HG02610 (cell line): ENCODE data around the gene EPB41L4B.
"Not testable (repeated sequence)": the region's sequence is repeated elsewhere in the genome, so short reads cannot be mapped to it uniquely, and the experiment has no call there.

ENCODE experiments used
- ATAC-seq: cut with Tn5 transposase; IDR thresholded peaks from one replicate; pipeline ENCODE4 v1.9.1; 2021; ENCODE audit warnings: mild to moderate bottlenecking, moderate library complexity; ENCODE audit not compliant: unreplicated experiment

Gene EPB41L4B

DNA sequence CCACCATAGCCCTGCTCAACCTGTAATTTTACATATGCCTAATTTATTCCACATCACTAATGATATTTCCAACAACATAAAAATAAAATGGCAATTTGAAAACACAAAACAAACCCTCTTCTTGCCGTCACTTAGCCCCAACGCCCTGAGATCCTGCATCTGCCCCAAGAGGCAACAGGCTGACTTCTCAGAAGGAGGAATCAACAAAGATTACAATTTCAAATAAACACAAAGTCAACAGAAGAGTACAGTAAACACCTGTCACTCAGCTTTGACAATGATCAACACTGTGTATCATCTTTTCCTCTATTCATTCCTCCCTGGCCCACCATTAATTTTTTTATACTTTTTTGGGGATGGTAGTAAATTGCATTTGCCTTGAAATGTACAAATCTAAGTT, 19.8 kb downstream of the EPB41L4B start:
- ATAC-seq = no peak

DNA sequence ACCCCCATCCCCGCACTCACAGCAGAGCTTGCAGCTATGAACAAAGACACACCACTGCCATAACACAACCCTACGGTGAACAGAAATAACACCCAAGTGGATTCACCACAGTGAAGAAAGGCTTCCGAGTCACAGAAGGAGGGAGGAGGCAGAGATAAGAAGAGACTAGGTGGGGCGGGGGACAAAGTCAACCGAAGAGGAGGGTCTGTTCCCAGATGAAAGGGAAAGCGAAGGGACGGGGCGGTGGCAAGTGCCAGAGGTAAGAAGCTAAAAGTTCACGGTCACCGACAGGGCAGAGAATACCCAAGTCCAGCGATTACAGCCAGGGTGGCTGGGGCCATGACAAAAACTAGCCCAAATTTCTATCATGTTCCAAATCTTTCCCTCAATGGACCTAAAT, 21.0 kb downstream of the EPB41L4B start:
- ATAC-seq = no peak

DNA sequence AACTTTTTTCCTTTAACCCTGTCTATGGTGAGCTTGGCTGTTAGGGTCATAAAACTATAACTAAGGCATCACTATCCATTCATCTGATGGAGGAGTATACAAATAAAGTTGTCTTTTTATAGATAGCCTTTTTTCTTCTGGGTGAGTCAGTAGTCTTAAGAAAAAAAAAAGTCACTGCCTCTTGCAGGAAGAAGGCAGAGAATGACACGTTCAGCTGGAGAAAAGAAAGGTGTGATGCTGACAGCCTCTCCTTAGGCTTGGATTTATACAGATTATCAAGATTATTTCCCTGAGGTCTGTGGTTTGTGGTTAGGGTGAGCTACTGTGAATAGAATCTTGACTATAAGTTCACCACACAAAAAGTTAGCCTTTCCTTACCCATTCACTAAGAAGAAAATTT, 23.0 kb downstream of the EPB41L4B start:
- ATAC-seq = no peak

DNA sequence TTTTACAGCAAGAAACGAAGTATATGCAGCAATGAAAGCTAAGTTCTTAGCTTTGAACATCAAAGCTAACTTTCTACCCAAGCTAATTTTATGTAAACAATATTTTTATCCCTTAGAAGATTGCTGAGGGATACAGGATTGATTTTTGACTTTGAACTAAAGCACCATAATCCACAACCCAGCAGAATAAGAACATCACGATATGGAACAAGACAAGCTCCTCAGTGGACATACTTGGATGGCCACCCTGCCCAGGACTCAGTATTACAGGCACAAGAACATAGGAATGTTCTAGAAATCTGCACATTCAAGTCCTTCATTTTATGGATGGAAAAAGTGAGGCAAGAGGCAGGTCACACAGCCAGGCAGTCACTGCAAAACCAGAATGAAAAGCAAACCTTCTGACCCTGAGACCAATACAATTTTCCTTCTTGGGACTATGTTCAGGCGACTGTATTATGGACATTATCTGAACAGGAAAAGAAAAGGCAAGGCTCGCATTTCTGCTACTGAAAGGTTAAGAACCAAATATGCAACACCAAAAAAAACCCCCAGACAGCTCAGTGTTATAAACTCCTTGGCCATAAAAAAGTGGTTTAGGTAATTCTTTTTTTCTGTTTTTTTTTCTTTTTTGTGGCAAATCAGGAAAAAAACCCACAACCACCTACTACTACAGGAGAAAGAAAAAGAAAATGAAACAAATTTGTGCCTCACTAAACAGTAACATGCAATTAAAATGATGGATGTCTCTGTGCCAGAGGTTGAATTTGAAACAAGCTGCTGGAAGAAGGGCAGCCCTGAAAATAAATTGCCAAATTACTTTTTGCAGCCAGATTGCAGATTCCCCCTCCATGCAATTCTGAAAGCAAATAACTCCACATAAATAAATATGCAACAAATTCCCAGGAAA, 25.4 kb downstream of the EPB41L4B start:
- ATAC-seq = no peak

DNA sequence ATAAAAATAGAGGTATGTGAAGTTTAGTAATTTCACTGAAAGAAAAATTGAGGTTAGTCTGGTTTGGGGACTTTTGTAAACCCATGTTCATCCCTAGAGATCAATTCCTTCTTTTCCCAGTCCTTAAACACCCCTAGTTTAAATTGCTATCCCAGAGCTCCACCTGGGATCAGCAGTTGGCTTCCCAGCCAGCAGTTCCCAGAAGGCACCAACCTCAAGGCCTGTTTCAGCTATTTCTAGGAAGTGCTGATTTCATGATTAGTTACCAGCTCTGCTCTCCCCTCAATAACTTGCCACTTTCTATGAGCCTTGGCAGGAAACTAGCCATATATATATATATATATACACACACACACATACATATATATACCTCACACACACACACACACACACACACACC, 30.5 kb downstream of the EPB41L4B start:
- no peak for ATAC-seq

DNA sequence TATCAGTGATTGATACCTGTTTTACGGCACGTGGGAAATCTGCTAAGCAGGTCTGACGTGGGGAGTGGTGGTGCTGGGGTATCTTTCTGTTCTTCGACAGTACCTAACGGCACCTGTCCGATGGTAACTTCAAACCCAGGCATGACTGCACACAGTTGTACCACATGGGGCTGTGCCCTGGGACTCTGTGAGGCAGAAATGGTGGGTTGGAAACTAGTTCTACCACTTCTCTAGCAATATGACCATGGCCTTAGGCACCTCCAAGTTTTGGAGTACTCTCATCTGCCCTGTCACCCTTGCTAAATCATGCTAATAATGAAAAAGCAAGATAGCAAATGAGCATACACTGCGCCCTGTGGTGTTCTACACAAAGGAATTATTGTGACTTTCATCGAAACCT, 30.9 kb downstream of the EPB41L4B start:
- ATAC-seq = no peak

DNA sequence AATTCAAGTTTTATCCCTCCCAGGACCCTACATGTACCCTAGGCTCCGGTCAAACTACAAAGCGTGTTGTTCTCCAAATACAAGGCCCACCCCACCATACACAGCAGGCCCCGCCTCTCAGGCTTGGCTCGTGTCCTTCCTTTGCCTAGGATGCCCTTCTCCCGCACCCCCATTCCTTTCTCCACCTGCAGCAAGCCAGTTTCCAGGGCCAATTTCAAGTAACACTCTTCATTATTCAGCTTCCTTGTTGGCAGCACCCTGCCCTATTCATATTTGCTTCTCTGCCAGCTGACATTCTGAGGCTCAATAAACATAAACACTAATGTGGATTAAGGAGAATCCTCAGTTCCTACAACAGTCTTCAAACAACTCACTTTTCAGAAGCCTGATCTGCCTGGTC, 31.7 kb downstream of the EPB41L4B start:
- ATAC-seq = no peak

DNA sequence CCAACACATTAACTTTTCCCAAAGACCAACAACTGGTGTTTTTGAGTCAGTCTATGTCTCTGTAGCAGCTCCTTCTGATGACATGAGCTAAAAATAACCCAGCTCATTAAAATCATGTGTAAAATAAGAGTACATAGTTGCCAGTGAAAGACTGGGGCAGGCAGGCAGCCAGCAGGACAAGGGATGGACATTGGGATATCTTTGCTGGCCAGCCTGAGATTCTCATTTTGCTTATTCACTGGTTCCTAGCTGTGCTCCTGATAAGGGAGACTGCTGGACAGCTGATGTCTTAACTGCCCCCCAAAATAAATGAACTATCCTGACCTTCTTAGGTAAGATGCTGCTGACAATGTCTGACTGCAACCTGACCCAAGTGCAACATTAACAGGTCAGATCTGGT, 33.9 kb downstream of the EPB41L4B start:
- ATAC-seq = no peak

DNA sequence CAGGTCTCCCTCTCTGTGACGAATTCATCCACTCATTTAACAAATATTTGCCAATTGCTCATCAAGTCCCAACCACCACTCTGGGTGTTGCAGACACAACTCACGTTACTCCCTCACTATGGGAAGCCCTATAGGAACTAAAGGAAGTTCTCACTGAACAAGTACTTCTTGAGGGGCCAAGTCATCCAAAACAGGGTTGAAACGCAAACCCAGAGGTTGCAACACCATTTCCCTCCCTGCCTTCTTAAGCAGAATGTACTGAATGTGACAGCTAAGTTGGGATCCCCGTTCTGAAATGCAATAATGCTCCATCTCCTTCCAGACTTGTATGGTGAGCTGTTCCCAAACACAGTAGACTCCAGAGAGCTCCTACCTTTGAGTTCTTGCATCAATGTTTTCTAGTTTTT, 34.3 kb downstream of the EPB41L4B start:
- ATAC-seq = no peak

DNA sequence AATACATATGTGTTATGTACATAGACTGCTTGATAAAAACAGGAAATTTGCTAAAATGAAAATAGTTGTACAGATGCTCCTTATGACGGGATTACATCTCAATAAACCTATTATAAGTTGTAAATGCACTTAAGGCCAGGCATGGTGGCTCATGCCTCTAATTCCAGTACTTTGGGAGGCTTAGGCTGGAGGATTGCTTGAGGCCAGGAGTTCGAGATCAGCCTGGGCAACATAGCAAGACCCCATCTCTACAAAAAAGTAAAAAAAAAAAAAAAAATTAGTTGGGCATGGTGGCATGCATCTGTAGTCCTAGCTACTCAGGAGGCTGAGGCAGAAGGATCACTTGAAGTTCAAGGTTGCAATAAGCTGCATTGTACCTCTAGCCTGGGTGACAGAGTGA, 37.2 kb downstream of the EPB41L4B start:
- not testable (repeated sequence) for ATAC-seq

DNA sequence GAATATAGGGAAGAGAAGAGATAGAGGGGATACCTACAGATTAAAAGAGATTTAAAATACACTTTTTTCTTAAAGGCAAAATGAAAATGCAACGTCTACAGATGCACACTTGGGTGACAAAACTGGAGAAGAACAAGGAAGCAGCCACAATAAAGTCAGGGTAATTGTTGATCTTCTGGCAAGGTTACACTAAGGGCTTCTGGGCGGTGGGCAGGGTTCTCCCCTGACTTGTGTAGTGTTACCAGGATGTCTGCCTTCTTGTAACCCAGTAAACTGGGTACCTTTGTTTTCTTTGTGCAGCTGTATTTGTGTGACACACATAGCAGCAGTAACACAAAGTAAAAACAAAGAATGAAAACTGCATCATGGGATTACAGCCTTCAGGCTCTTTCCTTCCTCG, 37.8 kb downstream of the EPB41L4B start:
- no peak for ATAC-seq

DNA sequence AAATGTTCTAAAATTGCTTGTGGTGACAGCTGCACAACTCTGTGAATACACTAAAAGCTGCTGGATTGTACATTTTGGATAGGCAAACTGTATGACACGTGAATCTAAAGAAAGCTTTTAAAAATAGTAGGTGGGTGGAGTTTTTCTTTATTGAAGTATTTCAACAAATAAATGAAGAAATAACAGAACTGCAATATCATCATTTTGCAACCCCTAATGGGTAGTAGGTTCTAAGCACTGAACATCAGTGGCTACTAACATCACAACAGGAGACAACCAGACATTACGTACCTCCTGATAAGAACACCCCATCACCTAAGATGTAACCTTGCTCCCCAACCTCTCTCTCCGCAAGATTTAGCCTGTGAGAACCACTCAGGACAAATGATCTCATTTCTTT, 38.6 kb downstream of the EPB41L4B start:
- ATAC-seq = no peak

DNA sequence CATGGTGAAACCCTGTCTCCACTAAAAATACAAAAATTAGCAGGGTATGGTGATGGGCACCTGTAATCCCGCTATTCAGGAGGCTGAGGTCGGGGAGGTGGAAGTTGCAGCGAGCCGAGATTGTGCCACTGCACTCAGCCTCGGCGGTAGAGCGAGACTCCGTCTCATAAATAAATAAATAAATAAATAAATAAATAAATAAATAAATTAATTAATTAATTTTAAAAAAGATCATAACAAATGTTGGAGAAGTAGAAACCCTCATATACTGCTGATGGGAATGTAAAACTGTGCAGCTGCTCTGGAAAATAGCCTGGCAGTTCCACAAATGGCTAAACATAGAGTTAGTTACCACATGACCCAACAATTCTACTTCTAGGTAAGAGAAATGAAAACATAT, 39.3 kb downstream of the EPB41L4B start:
- no peak for ATAC-seq

DNA sequence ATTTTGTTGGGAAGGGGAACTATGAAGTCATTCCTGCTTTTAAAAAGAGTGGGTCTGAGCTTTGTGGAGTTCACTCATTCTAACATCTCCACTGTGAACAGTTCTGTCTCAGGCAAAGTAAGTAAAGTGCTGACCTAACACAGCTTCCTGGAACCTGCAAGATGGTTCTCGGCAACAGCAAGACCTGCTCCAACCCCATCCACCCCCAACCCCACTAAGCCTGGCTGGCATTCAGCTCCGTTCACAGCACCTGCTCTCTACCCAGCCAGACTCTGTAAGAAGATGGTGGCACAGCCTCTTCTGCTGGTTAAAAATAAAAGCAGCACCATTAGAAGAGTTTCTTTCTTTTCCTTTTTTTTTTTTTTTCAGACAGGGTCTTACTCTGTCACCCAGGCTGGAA, 42.0 kb downstream of the EPB41L4B start:
- no peak for ATAC-seq

DNA sequence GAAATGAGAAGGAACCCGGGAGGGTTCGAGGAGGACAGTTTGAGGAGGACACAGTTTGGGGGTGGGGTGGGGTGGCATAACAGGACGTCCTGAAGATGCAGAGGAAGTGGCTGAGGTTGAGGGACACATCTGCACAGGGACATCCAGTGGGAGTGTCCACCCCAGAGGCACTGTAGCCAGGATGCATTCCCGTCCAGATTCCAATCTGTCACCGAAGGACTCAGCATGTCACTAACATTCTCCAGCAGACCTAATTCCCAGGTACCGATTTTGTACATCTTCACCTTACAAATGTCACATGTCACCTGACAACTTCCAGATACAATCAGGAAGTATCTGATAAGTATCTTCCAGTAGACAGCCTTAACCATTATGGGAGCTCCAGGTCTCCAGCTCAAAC, 42.6 kb downstream of the EPB41L4B start:
- ATAC-seq = no peak

DNA sequence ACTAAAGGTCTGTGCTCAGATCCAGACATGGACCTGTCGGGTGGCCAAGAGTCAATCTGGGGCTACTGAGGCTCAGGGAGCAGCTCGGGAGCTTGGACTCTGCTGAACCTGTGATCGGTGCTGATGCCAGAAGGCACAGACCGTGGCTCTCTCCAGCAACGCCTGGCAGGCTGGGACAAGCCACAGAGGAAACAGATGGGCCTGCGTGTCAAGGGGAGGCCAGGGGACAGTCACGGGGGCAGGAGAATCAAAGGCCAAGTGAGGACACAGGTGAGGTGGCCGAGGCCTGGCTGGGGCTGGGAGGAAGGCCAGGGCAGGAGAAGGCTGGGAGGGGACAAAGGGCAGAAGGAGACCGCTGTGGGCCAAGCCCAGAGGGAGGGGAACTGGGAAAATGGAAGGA, 43.4 kb downstream of the EPB41L4B start:
- no peak for ATAC-seq

DNA sequence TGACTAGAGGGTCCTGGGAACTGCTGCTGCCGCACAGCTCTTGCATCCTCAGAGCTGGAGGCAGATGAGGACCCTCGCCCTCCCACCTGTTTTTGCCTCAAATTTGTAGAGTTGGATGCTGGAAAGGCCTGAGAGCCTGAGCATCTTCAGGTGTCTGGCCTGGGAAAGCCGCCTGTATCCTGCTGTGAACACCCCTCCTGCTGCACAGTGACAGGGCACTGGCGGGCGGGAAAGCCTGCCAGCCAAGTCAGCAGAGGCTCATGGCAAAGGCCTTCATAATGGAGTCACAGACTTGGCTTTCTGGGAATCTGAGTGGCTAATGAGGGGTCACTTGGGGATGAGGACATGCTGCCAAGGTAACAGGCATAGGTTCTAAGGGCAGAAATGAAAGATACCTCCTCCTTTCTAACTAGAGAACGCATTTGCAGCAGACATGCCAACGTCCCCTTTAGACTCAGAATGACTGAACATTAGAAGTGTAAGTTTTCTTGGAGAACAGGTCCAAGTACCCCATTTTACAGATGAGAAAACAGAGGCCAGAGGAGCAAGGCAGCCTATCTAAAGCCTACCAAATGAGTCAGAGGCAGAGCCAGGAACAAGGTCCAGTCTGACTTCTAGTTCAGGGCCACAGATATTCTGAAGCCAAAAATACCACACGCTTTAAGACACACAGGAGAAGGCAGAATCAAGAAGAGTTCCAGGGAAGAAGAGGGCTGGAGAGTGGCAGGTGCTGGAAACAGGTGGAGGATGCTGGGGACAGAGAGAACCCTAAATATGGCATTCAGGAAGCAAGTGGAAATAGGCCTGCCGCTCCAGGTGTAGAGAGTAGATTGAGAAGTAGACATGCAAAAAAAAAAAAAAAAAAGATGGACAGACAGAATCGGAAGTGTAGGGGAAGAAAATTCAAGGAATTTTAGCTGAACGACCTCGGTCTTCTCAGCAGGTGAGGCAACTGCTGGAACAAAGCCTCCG, 44.1 kb downstream of the EPB41L4B start:
- no peak for ATAC-seq

DNA sequence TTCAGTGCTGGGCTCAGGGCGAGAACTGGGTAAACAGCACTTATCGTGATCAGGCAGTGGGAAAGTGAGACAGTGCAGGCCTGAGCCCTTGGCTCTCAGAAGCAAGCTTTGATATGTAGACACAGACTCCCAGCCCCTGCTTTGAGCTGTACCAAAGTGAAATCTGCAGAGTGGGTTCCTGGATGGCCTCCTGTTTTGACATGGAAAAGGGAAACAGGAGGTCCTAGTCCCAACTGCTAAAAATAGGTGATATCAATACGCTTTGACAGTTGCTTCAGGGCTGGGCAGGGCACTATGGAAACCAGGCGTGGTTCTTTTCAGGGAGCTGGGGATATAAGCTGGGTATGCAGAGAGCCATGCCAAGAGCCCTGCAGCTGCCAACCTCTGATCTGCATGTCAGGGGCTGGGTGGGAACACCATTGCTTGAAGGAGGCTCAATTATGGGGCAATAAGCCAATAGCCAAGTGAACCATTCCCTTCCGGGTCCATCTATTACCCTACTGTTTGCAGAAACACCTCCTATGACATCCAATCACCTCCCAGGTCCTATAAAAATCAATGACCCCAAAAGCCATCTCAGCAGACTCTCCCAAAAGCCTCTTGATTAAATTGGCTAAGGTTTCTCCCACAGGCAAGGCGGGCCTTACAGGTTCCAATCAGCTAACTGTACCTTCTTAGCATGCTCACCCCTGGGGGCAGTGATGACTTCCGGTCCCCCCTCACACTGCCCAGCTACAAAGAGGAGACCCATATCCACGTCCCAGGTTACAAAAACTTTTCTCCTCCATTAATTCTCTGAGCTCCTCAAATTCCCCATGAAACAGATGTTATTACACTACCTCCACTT, 45.8 kb downstream of the EPB41L4B start:
- no peak for ATAC-seq

DNA sequence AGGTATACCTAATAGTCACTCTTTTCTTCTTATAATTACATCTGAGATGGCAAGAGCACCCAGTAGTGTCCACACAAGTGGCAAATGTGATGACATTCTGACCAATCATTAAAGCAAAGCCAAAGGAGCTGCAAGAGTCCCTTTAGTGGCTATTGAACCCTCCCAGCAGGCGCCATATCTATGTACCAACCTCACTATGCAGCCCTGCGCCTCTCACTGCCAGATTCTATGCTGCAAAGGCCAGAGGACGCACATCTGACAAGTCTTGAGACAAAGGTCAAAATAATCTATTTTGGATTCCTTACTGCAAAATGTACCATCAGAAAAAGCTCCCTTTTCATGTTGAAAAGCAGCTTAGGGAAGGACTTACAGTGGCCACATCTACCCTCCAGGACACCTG, 47.0 kb downstream of the EPB41L4B start:
- no peak for ATAC-seq

DNA sequence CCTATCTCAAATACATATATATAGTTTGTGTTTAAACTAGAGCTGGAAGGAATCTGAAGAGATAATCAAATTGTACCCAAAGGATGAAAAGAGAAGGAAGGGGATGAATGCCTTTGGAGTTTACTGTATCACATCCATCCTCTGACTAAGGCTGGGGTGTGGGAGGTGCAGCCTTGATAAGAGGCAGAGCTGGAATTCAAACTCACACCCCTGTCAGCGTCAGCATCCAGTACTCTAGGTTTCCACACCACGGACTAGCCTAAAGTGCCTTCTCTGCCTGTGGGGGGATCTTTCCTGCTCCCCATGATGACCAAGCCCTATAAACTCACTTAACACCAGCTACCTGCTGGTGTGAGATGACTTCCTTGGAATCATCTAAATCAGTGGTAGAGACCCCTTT, 48.1 kb downstream of the EPB41L4B start:
- no peak for ATAC-seq

DNA sequence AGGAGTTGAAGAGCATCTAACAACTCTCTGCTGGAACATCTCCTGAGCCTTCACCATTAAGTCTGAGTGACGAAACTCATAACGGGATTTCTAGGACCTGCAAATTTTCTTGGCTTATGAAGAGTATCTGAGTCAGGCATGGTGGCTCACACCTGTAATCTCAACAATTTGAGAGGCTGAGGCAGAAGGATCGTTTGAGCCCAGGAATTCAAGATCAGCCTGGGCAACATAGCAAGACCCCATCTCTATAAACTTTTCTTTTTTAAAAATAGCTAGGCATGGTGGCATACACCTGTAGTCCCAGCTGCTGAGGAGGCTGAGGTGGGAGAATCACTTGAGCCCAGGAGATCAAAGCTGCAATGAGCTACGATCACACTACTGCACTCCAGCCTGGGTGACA, 48.8 kb downstream of the EPB41L4B start:
- no peak for ATAC-seq
